GM21717 (cell line): ENCODE data around the gene TCAP.
"Not testable (repeated sequence)": the region's sequence is repeated elsewhere in the genome, so short reads cannot be mapped to it uniquely, and the experiment has no call there.

ENCODE experiments used
- ATAC-seq: cut with Tn5 transposase; IDR thresholded peaks from one replicate; pipeline ENCODE4 v1.9.1; 2021; ENCODE audit warnings: mild to moderate bottlenecking, moderate library complexity; ENCODE audit not compliant: unreplicated experiment

Gene TCAP

GRCh38 chr17:39677542-39678339, 12.6 kb downstream of the TCAP start:
- ATAC-seq: no peak

- ATAC-seq: no peak
These were observed 13.4 kb downstream of the TCAP start for GRCh38 chr17:39678340-39679116.

GRCh38 chr17:39679521-39680192, 14.5 kb downstream of the TCAP start:
- ATAC-seq: no peak

- no peak for ATAC-seq
These were observed 18.3 kb downstream of the TCAP start for GRCh38 chr17:39683295-39683939.

GRCh38 chr17:39684369-39685192, 19.4 kb downstream of the TCAP start:
- no peak for ATAC-seq

- ATAC-seq: no peak
These were observed 22.0 kb downstream of the TCAP start for GRCh38 chr17:39687101-39687545.

- ATAC-seq: peak; percentile 80
These were observed 22.7 kb downstream of the TCAP start, which contains the start of gene PGAP3 for GRCh38 chr17:39687546-39688474. TSS of gene PGAP3 (minus strand) at chr17:39688057. CDS start at chr17:39688014, 43 bp downstream.

GRCh38 chr17:39688475-39688835, 23.3 kb downstream of the TCAP start:
- no peak for ATAC-seq

- ATAC-seq: no peak
These were observed 23.8 kb downstream of the TCAP start for GRCh38 chr17:39688945-39689344.

GRCh38 chr17:39694593-39694992, 29.4 kb downstream of the TCAP start:
- no peak for ATAC-seq

GRCh38 chr17:39695089-39695474, 29.9 kb downstream of the TCAP start:
- ATAC-seq: no peak

GRCh38 chr17:39696731-39697130, 31.6 kb downstream of the TCAP start:
- no peak for ATAC-seq

GRCh38 chr17:39697961-39698360, 32.8 kb downstream of the TCAP start:
- no peak for ATAC-seq

GRCh38 chr17:39699157-39699817, 34.1 kb downstream of the TCAP start:
- ATAC-seq: not testable (repeated sequence)

GRCh38 chr17:39699818-39700147, 34.6 kb downstream of the TCAP start, which contains the start of gene ERBB2:
TSS of gene ERBB2 (plus strand) at chr17:39700064. CDS start at chr17:39700239, 175 bp downstream.
- no peak for ATAC-seq

- no peak for ATAC-seq
These were observed 35.2 kb downstream of the TCAP start for GRCh38 chr17:39700148-39700987.

- no peak for ATAC-seq
These were observed 36.0 kb downstream of the TCAP start for GRCh38 chr17:39701012-39701783.
